Mesendoderm (in vitro differentiated cells): ENCODE measurements around the gene ANKRD10. TPM values are rescaled to one million over a fixed set of nuclear protein-coding genes. Genes with fewer than 3 reads are reported as not detected.
A peak's percentile ranks its signal among the peaks of the same experiment; 100 is the strongest.

Experiments
- DNase-seq: peaks from one replicate; pipeline ENCODE4 v3.0.0; 2013
- H2AK5ac ChIP-seq: 2 replicates; pipeline ENCODE4 v1.6.1; 2013; ENCODE audit warnings: low read length, inconsistent platforms
- H2BK120ac ChIP-seq: 2 replicates; pipeline ENCODE4 v1.6.1; 2013; ENCODE audit warnings: low read depth, mild to moderate bottlenecking, low read length, moderate library complexity, mixed read lengths
- H2BK15ac ChIP-seq: replicated peaks from 2 replicates; pipeline ENCODE4 v1.6.1; 2013; ENCODE audit warnings: low read depth, mild to moderate bottlenecking, moderate library complexity
- H2BK5ac ChIP-seq: 2 replicates; pipeline ENCODE4 v1.6.1; 2013; ENCODE audit warnings: low read length, inconsistent platforms
- H3K18ac ChIP-seq: 2 replicates; pipeline ENCODE4 v1.6.1; 2013; ENCODE audit warnings: mild to moderate bottlenecking, low read length, mixed read lengths
- H3K23ac ChIP-seq: one replicate; pipeline ENCODE4 v1.6.1; 2013; ENCODE audit warnings: low read length
- H3K27ac ChIP-seq: 2 replicates; pipeline ENCODE4 v1.5.1; 2013; ENCODE audit warnings: low read depth, mild to moderate bottlenecking, inconsistent platforms, low read length, moderate library complexity
- H3K27me3 ChIP-seq: 2 replicates; pipeline ENCODE4 v1.6.1; 2013; ENCODE audit warnings: low read length, control low read depth, mild to moderate bottlenecking, inconsistent platforms; ENCODE audit not compliant: insufficient read depth, poor library complexity
- H3K36me3 ChIP-seq: 2 replicates; pipeline ENCODE4 v1.6.1; 2013; ENCODE audit warnings: low read length, inconsistent platforms; ENCODE audit not compliant: control insufficient read depth, insufficient read depth
- H3K4ac ChIP-seq: one replicate; pipeline ENCODE4 v1.6.1; 2013; ENCODE audit warnings: low read depth, mild to moderate bottlenecking, low read length, moderate library complexity
- H3K4me1 ChIP-seq: 2 replicates; pipeline ENCODE4 v1.6.1; 2013; ENCODE audit warnings: low read depth, low read length, inconsistent platforms; ENCODE audit not compliant: control insufficient read depth
- H3K4me2 ChIP-seq: 2 replicates; pipeline ENCODE4 v1.6.1; 2013; ENCODE audit warnings: low read length
- H3K4me3 ChIP-seq: 2 replicates; pipeline ENCODE4 v1.5.1; 2013; ENCODE audit warnings: mild to moderate bottlenecking, low read length
- H3K56ac ChIP-seq: one replicate; pipeline ENCODE4 v1.6.1; 2013; ENCODE audit warnings: low read length
- H3K79me1 ChIP-seq: 2 replicates; pipeline ENCODE4 v1.6.1; 2013; ENCODE audit warnings: low read length, inconsistent platforms
- H3K79me2 ChIP-seq: 2 replicates; pipeline ENCODE4 v1.6.1; 2013; ENCODE audit warnings: mild to moderate bottlenecking, low read length; ENCODE audit not compliant: control insufficient read depth, insufficient read depth
- H3K9ac ChIP-seq: 2 replicates; pipeline ENCODE4 v1.6.1; 2013; ENCODE audit warnings: low read length, inconsistent platforms
- H4K5ac ChIP-seq: one replicate; pipeline ENCODE4 v1.6.1; 2013; ENCODE audit warnings: low read length
- H4K8ac ChIP-seq: one replicate; pipeline ENCODE4 v1.6.1; 2013; ENCODE audit warnings: low read depth, mild to moderate bottlenecking, control low read depth, low read length, moderate library complexity
- WGBS: extraction: QIAGEN DNeasy Blood & Tissue Kit; methylation state at CpG from one replicate; pipeline ENCODE4 v1.1.7; 2013; ENCODE audit warnings: low lambda C conversion rate, missing lambda C conversion rate; ENCODE audit not compliant: insufficient coverage; ENCODE audit errors: extremely low coverage; 5-methylcytosine and 5-hydroxymethylcytosine counted together
- polyA plus RNA-seq, 2 experiments: library from polyadenylated mRNA; stranded (reverse); fragments of 200-250 nt; gene quantifications; one replicate each; pipeline ENCODE4 v1.2.3, GENCODE V29; 2013

The ANKRD10 gene
- polyA plus RNA-seq (2013, experiment 1 of 2), result 49.3 TPM
- polyA plus RNA-seq (2013, experiment 2 of 2), result 49.3 TPM

DNA sequence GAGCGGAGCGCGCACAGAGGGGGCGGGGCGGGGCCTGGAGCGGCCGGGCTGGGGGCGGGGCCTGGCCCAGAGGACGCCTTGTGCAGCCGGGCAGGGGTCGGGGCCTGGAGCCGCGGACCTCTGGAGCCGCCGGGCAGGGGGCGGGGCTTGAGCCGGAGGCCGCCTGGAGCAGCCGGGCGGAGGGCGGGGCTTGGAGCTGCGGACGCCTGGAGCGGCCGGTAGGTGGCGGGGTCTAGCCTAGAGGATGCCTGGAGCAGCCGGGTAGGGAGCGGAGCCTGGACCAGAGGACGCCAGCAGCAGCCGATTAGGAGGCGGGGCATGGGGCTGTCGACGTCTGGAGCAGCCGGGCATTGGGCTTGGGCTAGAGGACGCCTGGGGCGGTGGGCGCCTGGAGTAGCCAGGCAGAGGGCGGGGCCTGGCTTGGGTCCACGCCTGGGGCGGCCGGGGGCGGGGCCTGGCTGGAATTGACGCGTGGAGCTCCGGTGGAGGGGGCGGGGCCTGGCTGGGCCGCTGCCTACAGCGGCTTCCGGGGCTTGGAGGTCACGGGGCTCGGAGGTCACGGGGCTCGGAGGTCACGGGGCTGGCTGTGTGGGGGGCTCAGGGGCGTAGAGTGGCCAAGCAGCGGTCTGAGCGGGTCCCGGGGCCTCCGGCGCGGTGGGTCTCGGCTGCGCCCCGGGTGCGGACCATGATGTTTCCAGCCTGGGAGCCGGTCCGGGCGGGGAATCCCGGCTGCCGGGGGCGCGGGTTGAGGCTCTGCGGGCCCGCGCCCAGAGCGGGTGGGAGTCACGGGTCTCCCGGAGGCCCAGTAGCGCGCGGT, at the start of gene ANKRD10:
Gene ANKRD10 (minus strand): TSS at position 13 of the 817 bp plus-strand sequence. CDS start 135 bp downstream, outside the sequence.
- Histone ChIP-seq H3K27me3 (no peaks in the 10 kb centered on the region), H3K4me2 (peak within 1 kb of the TSS; percentile 95), H3K9ac (peak within 1 kb of the TSS; percentile 100), H3K56ac (peak within 1 kb of the TSS; percentile 100), H3K18ac (peak within 1 kb of the TSS; percentile 97), H2BK5ac (peak within 1 kb of the TSS; percentile 99), H2BK15ac (no peak within 1 kb of the TSS), H3K27ac (peak within 1 kb of the TSS; percentile 97), H4K8ac (peak within 1 kb of the TSS; percentile 43), H3K4me3 (peak within 1 kb of the TSS; percentile 99), H3K36me3 (no peaks in the 10 kb centered on the region), H2BK120ac (peak within 1 kb of the TSS; percentile 68), H3K79me2 (peaks cover 42% of the 10 kb centered on the region), H3K4ac (peak within 1 kb of the TSS; percentile 91), H2AK5ac (peak within 1 kb of the TSS; percentile 65), H4K5ac (no peak within 1 kb of the TSS), H3K4me1 (peaks cover 8% of the 10 kb centered on the region), H3K23ac (peak within 1 kb of the TSS; percentile 99), H3K79me1 (no peaks in the 10 kb centered on the region)
- peak; percentile 100 for DNase-seq
- no CpG with 5 or more reads among the region's 81 CpGs for WGBS

DNA sequence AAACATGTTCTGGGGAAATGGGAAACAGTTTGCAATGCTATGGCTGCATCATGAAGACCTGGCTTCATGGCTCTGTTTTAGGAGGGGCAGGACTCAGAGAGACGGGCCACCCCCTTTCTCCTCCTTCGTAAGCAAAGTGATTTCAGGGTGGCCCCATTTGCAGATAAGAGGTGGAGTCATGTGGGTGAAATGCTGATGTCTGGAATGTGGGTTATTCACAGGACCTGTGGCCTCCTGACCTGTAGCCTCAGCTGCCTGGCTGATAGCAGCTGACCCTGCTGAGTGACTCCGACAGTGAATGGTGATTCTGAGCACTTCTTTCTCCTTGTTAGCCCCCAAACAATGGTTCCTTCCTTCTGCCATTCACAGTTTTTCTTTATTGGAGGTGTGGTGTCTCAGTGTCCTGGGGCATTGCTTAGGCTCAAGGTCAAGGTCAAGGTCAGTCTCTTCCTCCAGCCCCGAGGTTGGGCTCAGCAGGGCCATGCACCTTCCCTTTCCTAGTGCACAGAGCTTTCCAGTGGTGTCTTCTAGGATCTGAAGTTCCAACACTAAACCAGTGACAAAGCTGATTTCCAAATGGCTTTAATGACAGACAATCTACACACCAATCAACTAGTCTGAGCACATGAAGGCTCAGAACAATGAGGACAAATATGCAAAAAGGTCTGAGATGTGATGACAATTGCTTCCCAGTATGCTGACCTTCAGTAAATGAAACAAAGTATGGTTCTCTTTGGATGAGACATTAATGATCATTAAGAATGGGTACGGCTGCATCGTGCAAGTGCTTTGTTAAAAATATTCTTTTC, 49.6 kb upstream of the ANKRD10 start:
- H4K8ac ChIP-seq, result no peak overlapping the region
- H3K4me3 ChIP-seq, result no peak overlapping the region
- no peak overlapping the region for H2BK5ac ChIP-seq
- H3K4me1 ChIP-seq, result no peaks in the 10 kb centered on the region
- no peak overlapping the region for H3K4ac ChIP-seq
- WGBS, result no CpG with 5 or more reads among the region's 6 CpGs
- H2BK15ac ChIP-seq, result no peak overlapping the region
- no peak overlapping the region for H3K18ac ChIP-seq
- DNase-seq, result no peak
- H3K27me3 ChIP-seq, result no peaks in the 10 kb centered on the region
- H3K56ac ChIP-seq, result no peak overlapping the region
- H3K36me3 ChIP-seq, result no peaks in the 10 kb centered on the region
- H3K79me1 ChIP-seq, result no peaks in the 10 kb centered on the region
- no peak overlapping the region for H3K9ac ChIP-seq
- H3K27ac ChIP-seq, result no peak overlapping the region
- H4K5ac ChIP-seq, result no peak overlapping the region
- no peak overlapping the region for H3K23ac ChIP-seq
- H3K79me2 ChIP-seq, result no peaks in the 10 kb centered on the region
- H2BK120ac ChIP-seq, result no peak overlapping the region
- H2AK5ac ChIP-seq, result no peak overlapping the region
- no peak overlapping the region for H3K4me2 ChIP-seq

DNA sequence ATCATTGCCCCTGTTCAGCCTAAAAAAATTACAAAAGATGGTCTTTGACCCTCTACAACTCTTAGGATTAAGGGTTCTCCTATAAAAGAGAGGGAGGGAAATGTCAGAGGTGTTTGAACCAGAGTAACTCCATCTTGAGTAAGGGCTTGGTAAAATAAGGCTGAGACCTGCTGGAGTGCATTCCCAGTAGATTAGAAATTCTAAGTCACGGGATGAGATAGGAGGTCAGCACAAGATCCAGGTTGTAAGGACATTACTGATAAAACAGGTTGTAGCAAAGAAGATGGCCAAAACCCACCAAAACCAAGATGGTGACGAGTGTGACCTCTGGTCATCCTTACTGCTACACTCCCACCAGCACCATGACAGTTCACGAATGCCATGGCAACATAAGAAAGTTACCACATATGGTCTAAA, 48.7 kb upstream of the ANKRD10 start:
- H3K27ac ChIP-seq, result no peak overlapping the region
- DNase-seq, result no peak
- no peaks in the 10 kb centered on the region for H3K4me1 ChIP-seq

DNA sequence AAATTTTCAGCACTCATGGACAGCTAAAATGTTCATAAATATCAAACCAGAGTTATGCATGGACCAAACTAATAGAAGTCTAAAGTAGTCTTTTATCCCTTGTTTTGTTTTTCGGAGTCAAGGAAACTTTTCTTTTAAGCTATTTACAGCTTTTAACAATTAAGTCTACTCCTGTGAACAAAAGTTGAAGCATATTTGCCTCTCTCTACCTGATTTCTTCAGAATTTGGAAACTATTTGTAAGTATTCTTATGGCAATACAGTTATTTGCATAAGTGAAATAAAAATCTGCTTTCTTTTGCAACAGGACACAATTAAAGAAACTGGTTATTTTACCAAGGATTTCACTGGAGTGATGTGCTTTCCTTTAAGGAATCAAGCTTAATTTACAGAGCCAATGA, 47.1 kb upstream of the ANKRD10 start:
- no CpG with 5 or more reads among the region's 1 CpG for WGBS
- Histone ChIP-seq H2BK15ac (no peak overlapping the region), H2BK5ac (no peak overlapping the region), H3K56ac (no peak overlapping the region), H3K4me1 (no peaks in the 10 kb centered on the region), H3K9ac (no peak overlapping the region), H2BK120ac (no peak overlapping the region), H3K27ac (no peak overlapping the region), H3K79me2 (no peaks in the 10 kb centered on the region), H3K79me1 (no peaks in the 10 kb centered on the region), H3K4me3 (no peak overlapping the region), H3K18ac (no peak overlapping the region), H4K5ac (no peak overlapping the region), H2AK5ac (no peak overlapping the region), H3K23ac (no peak overlapping the region), H3K4me2 (no peak overlapping the region), H3K27me3 (no peaks in the 10 kb centered on the region), H3K4ac (no peak overlapping the region), H3K36me3 (no peaks in the 10 kb centered on the region), H4K8ac (no peak overlapping the region)
- DNase-seq, result peak; percentile 16

More for the DNA sequence above, 48.7 kb upstream of the ANKRD10 start:
- H2BK120ac ChIP-seq, result no peak overlapping the region
- no peaks in the 10 kb centered on the region for H3K79me2 ChIP-seq
- H3K36me3 ChIP-seq, result no peaks in the 10 kb centered on the region
- no peak overlapping the region for H3K9ac ChIP-seq
- no peak overlapping the region for H3K4me2 ChIP-seq
- H3K79me1 ChIP-seq, result no peaks in the 10 kb centered on the region
- H4K5ac ChIP-seq, result no peak overlapping the region
- no peak overlapping the region for H3K4me3 ChIP-seq
- H3K4ac ChIP-seq, result no peak overlapping the region
- no CpG with 5 or more reads among the region's 3 CpGs for WGBS
- no peaks in the 10 kb centered on the region for H3K27me3 ChIP-seq
- no peak overlapping the region for H3K23ac ChIP-seq
- H4K8ac ChIP-seq, result no peak overlapping the region
- H2AK5ac ChIP-seq, result no peak overlapping the region
- H2BK5ac ChIP-seq, result no peak overlapping the region
- no peak overlapping the region for H3K56ac ChIP-seq
- no peak overlapping the region for H3K18ac ChIP-seq
- H2BK15ac ChIP-seq, result no peak overlapping the region

DNA sequence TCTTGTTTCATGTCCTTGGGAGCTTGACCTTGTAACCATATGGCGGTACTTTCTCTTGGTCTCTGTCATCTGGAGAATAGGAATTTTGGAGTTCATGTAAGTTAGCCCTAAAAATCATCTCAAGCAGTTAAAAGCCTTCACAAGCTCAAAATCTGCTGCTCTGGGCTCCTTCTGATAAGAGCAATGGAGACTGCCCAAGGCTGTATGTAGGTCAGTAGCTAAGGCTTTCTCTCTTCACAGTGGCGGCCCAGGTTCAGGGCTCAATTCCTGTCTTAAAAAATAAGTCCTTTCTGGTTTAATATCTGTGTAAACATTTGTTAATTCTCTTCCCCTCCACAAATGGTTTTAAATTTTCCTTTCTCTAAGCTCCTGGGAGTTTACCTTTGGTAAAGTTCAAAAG, 45.3 kb upstream of the ANKRD10 start:
- no CpG with 5 or more reads among the region's 2 CpGs for WGBS
- Histone ChIP-seq H3K27me3 (no peaks in the 10 kb centered on the region), H3K4me3 (no peak overlapping the region), H3K36me3 (no peaks in the 10 kb centered on the region), H3K4ac (no peak overlapping the region), H3K27ac (no peak overlapping the region), H3K56ac (no peak overlapping the region), H2BK15ac (no peak overlapping the region), H4K8ac (no peak overlapping the region), H3K79me1 (no peaks in the 10 kb centered on the region), H3K79me2 (no peaks in the 10 kb centered on the region), H3K23ac (no peak overlapping the region), H2AK5ac (no peak overlapping the region), H3K18ac (no peak overlapping the region), H2BK5ac (no peak overlapping the region), H4K5ac (no peak overlapping the region), H3K4me1 (no peaks in the 10 kb centered on the region), H3K4me2 (no peak overlapping the region), H3K9ac (no peak overlapping the region), H2BK120ac (no peak overlapping the region)
- no peak for DNase-seq
